Measurements from ENCODE around the gene RNASEL. TPM values are rescaled to one million over a fixed set of nuclear protein-coding genes. Genes with fewer than 3 reads are reported as not detected.
"Not testable (repeated sequence)": the region's sequence is repeated elsewhere in the genome, so short reads cannot be mapped to it uniquely, and the experiment has no call there.

RNASEL gene
- total RNA-seq, 1 donor from 2014 or later, result 4.2 TPM

GRCh38 chr1:182633657-182634281, 44.7 kb upstream of the RNASEL start:
- H3K4me1 Mint-ChIP-seq (ENCODE audit: unreplicated experiment), result peaks cover 48% of the 10 kb centered on the region
- no peaks in the 10 kb centered on the region for H3K27me3 Mint-ChIP-seq
- no peaks in the 10 kb centered on the region for H3K36me3 Mint-ChIP-seq
- H3K27ac Mint-ChIP-seq, result no peak overlapping the region
- no peak overlapping the region for H3K4me3 Mint-ChIP-seq
- TF ChIP-seq, protein P1, sequence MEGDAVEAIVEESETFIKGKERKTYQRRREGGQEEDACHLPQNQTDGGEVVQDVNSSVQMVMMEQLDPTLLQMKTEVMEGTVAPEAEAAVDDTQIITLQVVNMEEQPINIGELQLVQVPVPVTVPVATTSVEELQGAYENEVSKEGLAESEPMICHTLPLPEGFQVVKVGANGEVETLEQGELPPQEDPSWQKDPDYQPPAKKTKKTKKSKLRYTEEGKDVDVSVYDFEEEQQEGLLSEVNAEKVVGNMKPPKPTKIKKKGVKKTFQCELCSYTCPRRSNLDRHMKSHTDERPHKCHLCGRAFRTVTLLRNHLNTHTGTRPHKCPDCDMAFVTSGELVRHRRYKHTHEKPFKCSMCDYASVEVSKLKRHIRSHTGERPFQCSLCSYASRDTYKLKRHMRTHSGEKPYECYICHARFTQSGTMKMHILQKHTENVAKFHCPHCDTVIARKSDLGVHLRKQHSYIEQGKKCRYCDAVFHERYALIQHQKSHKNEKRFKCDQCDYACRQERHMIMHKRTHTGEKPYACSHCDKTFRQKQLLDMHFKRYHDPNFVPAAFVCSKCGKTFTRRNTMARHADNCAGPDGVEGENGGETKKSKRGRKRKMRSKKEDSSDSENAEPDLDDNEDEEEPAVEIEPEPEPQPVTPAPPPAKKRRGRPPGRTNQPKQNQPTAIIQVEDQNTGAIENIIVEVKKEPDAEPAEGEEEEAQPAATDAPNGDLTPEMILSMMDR (conservative IDR thresholded peaks at IDR 0.05), result no peak
- no peak for DNase-seq (ENCODE audit: extremely low spot score, unreplicated experiment)
- no peaks in the 10 kb centered on the region for H3K9me3 Mint-ChIP-seq

- Mint-ChIP-seq H3K4me3 (no peak overlapping the region), H3K27ac (peak overlapping the region; percentile 46), H3K4me1 (ENCODE audit: unreplicated experiment) (peaks cover 49% of the 10 kb centered on the region), H3K27me3 (no peaks in the 10 kb centered on the region), H3K36me3 (no peaks in the 10 kb centered on the region), H3K9me3 (no peaks in the 10 kb centered on the region)
- TF ChIP-seq, protein P1 (conservative IDR thresholded peaks at IDR 0.05), result no peak
- no peak for DNase-seq (ENCODE audit: extremely low spot score, unreplicated experiment)
These were observed 44.0 kb upstream of the RNASEL start for GRCh38 chr1:182633031-182633430.

DNA sequence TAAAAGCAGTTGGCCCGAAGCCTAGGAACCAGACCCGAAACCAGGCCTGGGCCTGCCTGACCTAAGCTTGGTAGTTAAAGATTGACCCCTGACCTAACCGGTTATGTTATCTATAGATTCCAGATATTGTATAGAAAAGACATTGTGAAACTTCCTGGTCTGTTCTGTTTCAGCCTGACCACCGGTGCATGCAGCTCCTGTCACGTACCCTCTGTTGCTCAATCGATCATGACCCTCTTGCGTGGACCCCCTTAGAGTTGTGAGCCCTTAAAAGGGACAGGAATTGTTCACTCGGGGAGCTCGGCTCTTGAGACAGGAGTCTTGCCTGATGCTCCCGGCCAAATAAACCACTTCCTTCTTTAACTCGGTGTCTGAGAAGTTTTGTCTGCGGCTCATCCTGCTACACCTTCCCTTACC, 43.4 kb upstream of the RNASEL start:
- H3K9me3 Mint-ChIP-seq; H3K27me3 Mint-ChIP-seq; DNase-seq (ENCODE audit: extremely low spot score, unreplicated experiment); H3K27ac Mint-ChIP-seq; H3K36me3 Mint-ChIP-seq; H3K4me3 Mint-ChIP-seq: not testable (repeated sequence)
- peaks cover 45% of the 10 kb centered on the region for H3K4me1 Mint-ChIP-seq (ENCODE audit: unreplicated experiment)

DNA sequence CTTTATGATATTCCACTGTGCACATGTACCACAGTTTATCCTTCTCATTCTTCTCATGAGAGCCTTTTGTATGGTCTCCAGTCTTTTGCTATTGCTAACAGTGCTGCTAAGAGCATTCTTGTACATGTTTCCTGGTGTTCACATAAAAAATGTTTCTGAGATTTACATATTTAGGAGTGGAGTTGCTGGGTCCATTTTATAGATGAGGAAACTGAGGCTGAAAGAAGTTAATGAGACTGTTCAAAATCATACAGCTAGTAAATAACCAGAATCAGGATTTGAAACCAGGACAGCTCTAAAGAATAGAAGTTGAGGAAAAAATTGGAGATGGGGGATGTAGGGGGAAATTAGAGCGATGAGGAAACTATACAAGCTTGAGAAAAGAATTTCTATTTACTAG, 42.9 kb upstream of the RNASEL start:
- Mint-ChIP-seq H3K4me3 (no peak overlapping the region), H3K4me1 (ENCODE audit: unreplicated experiment) (peaks cover 46% of the 10 kb centered on the region), H3K27me3 (no peaks in the 10 kb centered on the region), H3K36me3 (no peaks in the 10 kb centered on the region), H3K9me3 (no peaks in the 10 kb centered on the region), H3K27ac (no peak overlapping the region)
- DNase-seq (ENCODE audit: extremely low spot score, unreplicated experiment), result no peak
- TF ChIP-seq, protein P1 (conservative IDR thresholded peaks at IDR 0.05), result no peak

DNA sequence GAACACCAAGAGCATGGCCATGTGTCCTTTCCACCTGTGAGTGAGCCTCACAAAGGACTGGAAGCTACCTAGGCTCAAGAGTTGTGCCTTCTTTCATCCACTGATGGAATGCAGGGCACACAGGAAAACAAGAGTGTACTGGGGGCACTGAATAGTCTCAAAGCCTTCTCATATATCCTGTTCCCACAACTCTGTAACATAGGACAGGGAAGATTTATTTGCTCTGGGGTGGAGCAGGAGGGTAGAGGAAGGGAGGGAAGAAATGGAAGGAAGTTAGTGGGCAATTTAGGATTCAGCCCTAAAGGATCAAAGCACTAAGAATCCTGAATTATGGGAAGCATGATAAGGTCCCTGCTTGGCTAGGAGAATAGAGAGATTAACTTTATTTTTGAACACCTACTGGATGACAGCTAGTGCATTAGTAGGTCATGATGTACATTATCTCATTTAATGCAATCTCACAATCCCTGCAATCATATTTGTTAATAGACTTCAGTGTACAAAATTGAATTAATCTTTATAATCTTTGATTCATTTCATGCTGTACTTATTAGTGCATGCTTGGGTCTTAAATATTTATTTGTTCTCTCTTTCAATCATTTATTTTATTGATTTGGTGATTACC, 42.1 kb upstream of the RNASEL start:
- H3K36me3 Mint-ChIP-seq, result no peaks in the 10 kb centered on the region
- H3K4me3 Mint-ChIP-seq, result peak overlapping the region; percentile 31
- H3K27me3 Mint-ChIP-seq, result no peaks in the 10 kb centered on the region
- peaks cover 53% of the 10 kb centered on the region for H3K4me1 Mint-ChIP-seq (ENCODE audit: unreplicated experiment)
- no peaks in the 10 kb centered on the region for H3K9me3 Mint-ChIP-seq
- DNase-seq (ENCODE audit: extremely low spot score, unreplicated experiment), result no peak
- TF ChIP-seq, protein P1 (conservative IDR thresholded peaks at IDR 0.05), result no peak
- H3K27ac Mint-ChIP-seq, result peak overlapping the region; percentile 63

- Mint-ChIP-seq H3K9me3 (no peaks in the 10 kb centered on the region), H3K4me3 (no peak overlapping the region), H3K36me3 (no peaks in the 10 kb centered on the region), H3K27me3 (no peaks in the 10 kb centered on the region), H3K4me1 (ENCODE audit: unreplicated experiment) (peaks cover 59% of the 10 kb centered on the region), H3K27ac (peak overlapping the region; percentile 63)
- DNase-seq (ENCODE audit: extremely low spot score, unreplicated experiment), result no peak
- TF ChIP-seq, protein P1 (conservative IDR thresholded peaks at IDR 0.05), result no peak
These were observed 41.5 kb upstream of the RNASEL start for GRCh38 chr1:182630586-182630985.

Measured in type B pancreatic cell (in vitro differentiated cells).